SK-N-MC (cell line): Measurements from ENCODE around the gene MYCBP2.

Experiments
- EZH2 ChIP-seq: fragments of 200-600 bp; sonication (generic); IDR thresholded peaks from one replicate; pipeline ENCODE4 v1.6.1; 2017; ENCODE audit warnings: antibody characterized with exemption
- FOXP2 ChIP-seq: optimal IDR thresholded peaks from 2 replicates; pipeline ENCODE3; 2011; ENCODE audit warnings: mild to moderate bottlenecking, moderate library complexity; ENCODE audit not compliant: insufficient read depth; ENCODE audit errors: extremely low read length, control extremely low read depth
- POLR2AphosphoS5 ChIP-seq: IDR thresholded peaks from 2 replicates; pipeline ENCODE4 v1.6.1; 2012; ENCODE audit warnings: mild to moderate bottlenecking, low read depth, low read length, borderline replicate concordance

DNA sequence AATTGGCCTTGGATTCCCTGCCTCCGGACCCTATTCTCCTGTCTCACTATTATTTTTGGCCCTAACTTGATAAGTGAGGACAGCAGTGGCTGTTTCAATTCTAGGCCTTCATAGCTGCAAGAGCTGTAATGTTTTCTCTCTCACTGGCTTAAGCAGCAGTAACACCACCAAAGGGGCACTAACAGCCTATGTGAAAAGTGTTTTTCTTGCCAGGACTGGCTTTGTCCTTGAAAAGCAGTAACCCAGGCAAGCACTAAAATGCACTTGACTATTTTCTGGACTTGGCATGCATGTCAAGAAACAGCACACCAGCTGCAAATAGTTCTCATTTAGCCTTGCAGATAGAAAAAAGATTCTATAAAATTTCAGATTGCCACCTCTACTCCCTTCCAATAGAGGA, 290.6 kb downstream of the MYCBP2 start:
- TF ChIP-seq EZH2 (no peak), POLR2AphosphoS5 (no peak), FOXP2 (no peak)
